ENCODE results near the gene ANAPC10.

The ANAPC10 gene

DNA sequence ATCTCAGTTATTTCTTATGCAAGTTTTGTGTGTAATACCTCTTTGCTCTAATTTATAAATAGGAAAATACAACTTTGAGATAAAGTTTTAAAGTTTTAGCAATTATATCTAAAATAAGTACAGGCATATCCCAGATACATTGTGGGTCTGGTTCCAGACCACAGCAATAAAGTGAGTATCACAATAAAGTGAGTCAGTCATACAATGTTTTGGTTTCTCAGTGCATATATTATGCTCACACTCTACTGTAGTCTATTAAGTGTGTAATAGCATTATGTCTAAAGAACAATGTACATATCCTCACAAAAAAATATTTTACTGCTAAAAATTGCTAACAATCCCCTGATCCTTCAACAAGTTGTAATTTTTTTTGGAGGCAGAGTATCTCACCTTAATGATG lies 49.2 kb downstream of the ANAPC10 start:
- no peak for TF ChIP-seq EZH2phosphoT487 (IDR thresholded peaks at IDR 0.05; ENCODE audit: borderline replicate concordance, low read length)
- TF ChIP-seq, protein P1, sequence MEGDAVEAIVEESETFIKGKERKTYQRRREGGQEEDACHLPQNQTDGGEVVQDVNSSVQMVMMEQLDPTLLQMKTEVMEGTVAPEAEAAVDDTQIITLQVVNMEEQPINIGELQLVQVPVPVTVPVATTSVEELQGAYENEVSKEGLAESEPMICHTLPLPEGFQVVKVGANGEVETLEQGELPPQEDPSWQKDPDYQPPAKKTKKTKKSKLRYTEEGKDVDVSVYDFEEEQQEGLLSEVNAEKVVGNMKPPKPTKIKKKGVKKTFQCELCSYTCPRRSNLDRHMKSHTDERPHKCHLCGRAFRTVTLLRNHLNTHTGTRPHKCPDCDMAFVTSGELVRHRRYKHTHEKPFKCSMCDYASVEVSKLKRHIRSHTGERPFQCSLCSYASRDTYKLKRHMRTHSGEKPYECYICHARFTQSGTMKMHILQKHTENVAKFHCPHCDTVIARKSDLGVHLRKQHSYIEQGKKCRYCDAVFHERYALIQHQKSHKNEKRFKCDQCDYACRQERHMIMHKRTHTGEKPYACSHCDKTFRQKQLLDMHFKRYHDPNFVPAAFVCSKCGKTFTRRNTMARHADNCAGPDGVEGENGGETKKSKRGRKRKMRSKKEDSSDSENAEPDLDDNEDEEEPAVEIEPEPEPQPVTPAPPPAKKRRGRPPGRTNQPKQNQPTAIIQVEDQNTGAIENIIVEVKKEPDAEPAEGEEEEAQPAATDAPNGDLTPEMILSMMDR (IDR thresholded peaks at IDR 0.05; ENCODE audit: low read depth, low read length, poor library complexity, severe bottlenecking), result no peak
- Histone ChIP-seq H3K4me2 (ENCODE audit: low read length) (no peak overlapping the region), H3K9me2 (replicated peaks; ENCODE audit: control insufficient read depth, low read length) (no peaks in the 10 kb centered on the region), H3K36me3 (ENCODE audit: control insufficient read depth, low read length) (peaks cover 3% of the 10 kb centered on the region; the same call in 1 of the 2 replicates), H3F3A (ENCODE audit: control insufficient read depth, insufficient read depth) (no peaks in the 10 kb centered on the region), H3K27ac (ENCODE audit: low read depth, low read length) (no peak overlapping the region), H3K4me1 (ENCODE audit: control insufficient read depth, low read length) (no peaks in the 10 kb centered on the region), H3K9me3 (ENCODE audit: control insufficient read depth, insufficient read depth, low read length) (no peaks in the 10 kb centered on the region), H3K4me3 (ENCODE audit: low read length) (no peak overlapping the region), H4K20me1 (ENCODE audit: control insufficient read depth, insufficient read depth, low read depth, low read length) (no peaks in the 10 kb centered on the region), H3K27me3 (ENCODE audit: control insufficient read depth, low read length) (no peaks in the 10 kb centered on the region), H3K79me2 (ENCODE audit: control insufficient read depth, low read length) (peaks cover 5% of the 10 kb centered on the region; the same call in 1 of the 2 replicates)

DNA sequence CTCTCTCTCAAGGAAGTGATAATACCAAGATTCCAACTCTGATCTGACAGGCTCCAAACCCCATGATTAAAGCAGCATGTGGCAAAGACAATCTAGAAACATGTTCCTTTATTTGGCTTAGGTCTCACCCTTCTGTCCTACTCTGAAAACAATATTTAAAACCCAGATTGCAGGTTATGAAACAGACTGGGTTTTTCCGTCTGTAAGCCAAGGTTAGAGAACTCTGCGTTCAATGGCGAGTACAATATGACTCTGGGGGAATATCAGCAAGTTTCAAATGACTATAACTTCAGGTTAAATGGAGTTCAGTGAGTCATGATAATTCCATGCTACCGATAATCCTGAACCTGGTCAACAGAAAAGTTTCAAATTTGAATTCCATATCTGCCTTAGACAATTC lies 50.8 kb downstream of the ANAPC10 start:
- Histone ChIP-seq H3F3A (ENCODE audit: control insufficient read depth, insufficient read depth) (no peaks in the 10 kb centered on the region), H4K20me1 (ENCODE audit: control insufficient read depth, insufficient read depth, low read depth, low read length) (no peaks in the 10 kb centered on the region), H3K4me1 (ENCODE audit: control insufficient read depth, low read length) (no peaks in the 10 kb centered on the region), H3K9me2 (replicated peaks; ENCODE audit: control insufficient read depth, low read length) (no peaks in the 10 kb centered on the region), H3K4me3 (ENCODE audit: low read length) (no peak overlapping the region), H3K9me3 (ENCODE audit: control insufficient read depth, insufficient read depth, low read length) (no peaks in the 10 kb centered on the region), H3K4me2 (ENCODE audit: low read length) (no peak overlapping the region), H3K79me2 (ENCODE audit: control insufficient read depth, low read length) (peaks cover 5% of the 10 kb centered on the region; the same call in 1 of the 2 replicates), H3K27me3 (ENCODE audit: control insufficient read depth, low read length) (no peaks in the 10 kb centered on the region), H3K27ac (ENCODE audit: low read depth, low read length) (no peak overlapping the region), H3K36me3 (ENCODE audit: control insufficient read depth, low read length) (peaks cover 3% of the 10 kb centered on the region; the same call in 1 of the 2 replicates)
- TF ChIP-seq, protein P1 (IDR thresholded peaks at IDR 0.05; ENCODE audit: low read depth, low read length, poor library complexity, severe bottlenecking), result no peak
- no peak for TF ChIP-seq EZH2phosphoT487 (IDR thresholded peaks at IDR 0.05; ENCODE audit: borderline replicate concordance, low read length)

DNA sequence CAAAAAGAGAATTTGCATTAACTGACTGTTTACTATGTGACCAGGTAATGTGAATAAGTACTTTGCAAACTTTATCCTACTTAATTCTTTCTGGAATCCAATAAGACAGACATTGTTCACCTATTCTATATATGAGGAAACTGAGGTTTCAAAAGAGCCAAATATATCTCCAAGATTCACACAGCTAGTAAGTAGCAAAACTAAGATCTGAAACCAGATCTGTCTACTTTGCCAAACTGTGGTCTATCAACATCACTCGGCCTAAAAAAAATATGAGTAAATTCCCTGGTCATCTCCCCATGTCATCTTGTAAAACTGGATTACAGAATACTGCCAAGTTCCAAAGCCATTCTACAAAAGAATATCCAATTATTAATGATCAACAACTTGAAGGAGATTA lies 52.8 kb downstream of the ANAPC10 start:
- Histone ChIP-seq H3K36me3 (ENCODE audit: control insufficient read depth, low read length) (peaks cover 6% of the 10 kb centered on the region), H3K27me3 (ENCODE audit: control insufficient read depth, low read length) (no peaks in the 10 kb centered on the region), H3K79me2 (ENCODE audit: control insufficient read depth, low read length) (peaks cover 5% of the 10 kb centered on the region; the same call in 1 of the 2 replicates)

More for the DNA sequence above, 52.8 kb downstream of the ANAPC10 start:
- Histone ChIP-seq H4K20me1 (ENCODE audit: control insufficient read depth, insufficient read depth, low read depth, low read length) (no peaks in the 10 kb centered on the region), H3K4me3 (ENCODE audit: low read length) (no peak overlapping the region), H3K9me2 (replicated peaks; ENCODE audit: control insufficient read depth, low read length) (no peaks in the 10 kb centered on the region), H3K27ac (ENCODE audit: low read depth, low read length) (no peak overlapping the region), H3K4me2 (ENCODE audit: low read length) (no peak overlapping the region), H3K4me1 (ENCODE audit: control insufficient read depth, low read length) (peaks cover 6% of the 10 kb centered on the region), H3F3A (ENCODE audit: control insufficient read depth, insufficient read depth) (no peaks in the 10 kb centered on the region), H3K9me3 (ENCODE audit: control insufficient read depth, insufficient read depth, low read length) (no peaks in the 10 kb centered on the region)
- TF ChIP-seq EZH2phosphoT487 (IDR thresholded peaks at IDR 0.05; ENCODE audit: borderline replicate concordance, low read length), result no peak
- TF ChIP-seq, protein P1 (IDR thresholded peaks at IDR 0.05; ENCODE audit: low read depth, low read length, poor library complexity, severe bottlenecking), result no peak

Measured in DOHH2 (cell line).